GM23248 (cell line): ENCODE results near the gene S1PR1.

Source experiments
- EZH2 ChIP-seq: fragments of 200-600 bp; sonication (generic); IDR thresholded peaks from 2 replicates; pipeline ENCODE4 v1.6.1; 2018; ENCODE audit warnings: antibody characterized with exemption, mild to moderate bottlenecking; ENCODE audit not compliant: insufficient read depth, poor library complexity, severe bottlenecking
- EZH2phosphoT487 ChIP-seq: fragments of 200-600 bp; sonication (generic); IDR thresholded peaks from 2 replicates; pipeline ENCODE4 v1.6.1; 2018; ENCODE audit warnings: antibody characterized with exemption, moderate library complexity, mild to moderate bottlenecking, low read depth; ENCODE audit not compliant: insufficient read depth

GRCh38 chr1:101265684-101266083 lies 28.9 kb downstream of the S1PR1 start:
- TF ChIP-seq EZH2 (no peak), EZH2phosphoT487 (no peak)
